HEK293 (cell line): Measurements from ENCODE around the gene SFMBT2.

Source experiments
- CTCF ChIA-PET: fragments of 350-600 bp; formaldehyde crosslinking; extraction: SDS; loops from one replicate; lab custom pipeline; 2021; ENCODE audit warnings: antibody characterized with exemption; lab: Yijun Ruan, JAX
- POLR2A ChIA-PET: fragments of 300-600 bp; formaldehyde crosslinking; extraction: SDS; loops from one replicate; lab custom pipeline; 2020; ENCODE audit warnings: antibody characterized with exemption, inconsistent platforms; lab: Yijun Ruan, JAX
- H3K27ac ChIP-seq: fragments of 200-500 bp; sonication (Bioruptor generic); 2 replicates; pipeline ENCODE4 v1.5.1; 2014; ENCODE audit warnings: low read depth, low read length, control low read depth, inconsistent platforms; ENCODE audit errors: extremely low read depth
- H3K36me3 ChIP-seq, 2 experiments: fragments of 200-500 bp in 1 of 2; sonication (Bioruptor generic) in 1 of 2; 1 replicate in 1 of 2; 2 replicates in 1 of 2; pipeline ENCODE4 v1.5.1; 2014 to 2017; ENCODE audit warnings: inconsistent platforms in 2 of 2, low read length in 2 of 2; ENCODE audit not compliant: control insufficient read depth in 2 of 2, insufficient read depth in 1 of 2
- H3K4me1 ChIP-seq: fragments of 200-500 bp; sonication (Bioruptor generic); 2 replicates; pipeline ENCODE4 v1.5.1; 2014; ENCODE audit warnings: mild to moderate bottlenecking, low read length, inconsistent platforms; ENCODE audit not compliant: control insufficient read depth, insufficient read depth
- H3K4me3 ChIP-seq: 2 replicates; pipeline ENCODE4 v1.5.1; 2011; ENCODE audit warnings: low read depth, mild to moderate bottlenecking, control low read depth, low read length, moderate library complexity
- H3K9me3 ChIP-seq: fragments of 200-500 bp; sonication (Bioruptor generic); 2 replicates; pipeline ENCODE4 v1.5.1; 2014; ENCODE audit warnings: low read depth, low read length, inconsistent platforms; ENCODE audit not compliant: control insufficient read depth, insufficient read depth
- GLIS2 ChIP-seq: fragments of 450-650 bp; formaldehyde crosslinking; IDR thresholded peaks from 2 replicates; pipeline ENCODE4 v1.5.1; 2016; ENCODE audit warnings: missing biosample characterization, missing genetic modification characterization
- KLF16 ChIP-seq: fragments of 450-650 bp; formaldehyde crosslinking; IDR thresholded peaks from 2 replicates; pipeline ENCODE4 v1.5.1; 2017; ENCODE audit warnings: missing biosample characterization, missing genetic modification characterization
- PBX3 ChIP-seq: sonication (generic); formaldehyde crosslinking; IDR thresholded peaks from 2 replicates; pipeline ENCODE4 v1.8.1; 2022; ENCODE audit warnings: mild to moderate bottlenecking, moderate library complexity, missing genetic modification reagents
- SP2 ChIP-seq: fragments of 450-650 bp; formaldehyde crosslinking; IDR thresholded peaks from 2 replicates; pipeline ENCODE4 v1.5.1; 2016; ENCODE audit warnings: missing biosample characterization, missing genetic modification characterization
- ZBTB17 ChIP-seq: fragments of 450-650 bp; formaldehyde crosslinking; IDR thresholded peaks from 2 replicates; pipeline ENCODE4 v1.5.1; 2016; ENCODE audit warnings: missing biosample characterization, missing genetic modification characterization
- ZBTB21 ChIP-seq: fragments of 450-650 bp; formaldehyde crosslinking; IDR thresholded peaks from 2 replicates; pipeline ENCODE4 v1.5.1; 2017; ENCODE audit warnings: missing biosample characterization, missing genetic modification characterization
- ZBTB7A ChIP-seq: fragments of 450-650 bp; formaldehyde crosslinking; IDR thresholded peaks from 2 replicates; pipeline ENCODE4 v1.5.1; 2016; ENCODE audit warnings: low read depth, missing biosample characterization, missing genetic modification characterization
- ZFHX2 ChIP-seq: fragments of 450-650 bp; formaldehyde crosslinking; conservative IDR thresholded peaks from 2 replicates; pipeline ENCODE4 v1.5.1; 2016; ENCODE audit warnings: missing biosample characterization, missing genetic modification characterization
- ZFP69B ChIP-seq: fragments of 450-650 bp; formaldehyde crosslinking; IDR thresholded peaks from 2 replicates; pipeline ENCODE4 v1.5.1; 2016; ENCODE audit warnings: missing biosample characterization, missing genetic modification characterization
- ZIC2 ChIP-seq: fragments of 450-650 bp; formaldehyde crosslinking; IDR thresholded peaks from 2 replicates; pipeline ENCODE4 v1.5.1; 2016; ENCODE audit warnings: missing biosample characterization, missing genetic modification characterization
- ZNF132 ChIP-seq: fragments of 450-650 bp; formaldehyde crosslinking; IDR thresholded peaks from 2 replicates; pipeline ENCODE4 v1.5.1; 2017; ENCODE audit warnings: missing biosample characterization, missing genetic modification characterization, borderline replicate concordance
- ZNF133 ChIP-seq: fragments of 450-650 bp; formaldehyde crosslinking; IDR thresholded peaks from 2 replicates; pipeline ENCODE4 v1.5.1; 2016; ENCODE audit warnings: missing biosample characterization, missing genetic modification characterization
- ZNF155 ChIP-seq: fragments of 450-650 bp; formaldehyde crosslinking; IDR thresholded peaks from 2 replicates; pipeline ENCODE4 v1.5.1; 2016; ENCODE audit warnings: missing biosample characterization, missing genetic modification characterization
- ZNF169 ChIP-seq: fragments of 450-650 bp; formaldehyde crosslinking; IDR thresholded peaks from 2 replicates; pipeline ENCODE4 v1.5.1; 2016; ENCODE audit warnings: missing biosample characterization, missing genetic modification characterization
- ZNF202 ChIP-seq: fragments of 450-650 bp; formaldehyde crosslinking; IDR thresholded peaks from 2 replicates; pipeline ENCODE4 v1.5.1; 2016; ENCODE audit warnings: missing biosample characterization, missing genetic modification characterization, borderline replicate concordance
- ZNF211 ChIP-seq: fragments of 450-650 bp; formaldehyde crosslinking; IDR thresholded peaks from 2 replicates; pipeline ENCODE4 v1.5.1; 2016; ENCODE audit warnings: low read depth, missing biosample characterization, missing genetic modification characterization
- ZNF221 ChIP-seq: fragments of 450-650 bp; formaldehyde crosslinking; IDR thresholded peaks from 2 replicates; pipeline ENCODE4 v1.5.1; 2017; ENCODE audit warnings: missing biosample characterization, missing genetic modification characterization, borderline replicate concordance
- ZNF274 ChIP-seq, 2 experiments: fragments of 200-500 bp in 1 of 2; fragments of 450-650 bp in 1 of 2; sonication (Bioruptor generic) in 1 of 2; formaldehyde crosslinking in 1 of 2; IDR thresholded peaks; 2 replicates each; pipeline versions ENCODE4 v1.5.1 to v1.6.1; 2014 to 2016; ENCODE audit warnings: borderline replicate concordance in 1 of 2, inconsistent platforms in 1 of 2, low read length in 1 of 2, missing biosample characterization in 1 of 2, missing genetic modification characterization in 1 of 2
- ZNF292 ChIP-seq: fragments of 450-650 bp; formaldehyde crosslinking; IDR thresholded peaks from 2 replicates; pipeline ENCODE4 v1.5.1; 2016; ENCODE audit warnings: low read depth, missing biosample characterization, missing genetic modification characterization, borderline replicate concordance
- ZNF394 ChIP-seq: fragments of 450-650 bp; formaldehyde crosslinking; IDR thresholded peaks from 2 replicates; pipeline ENCODE4 v1.5.1; 2016; ENCODE audit warnings: missing biosample characterization, missing genetic modification characterization, mild to moderate bottlenecking, moderate library complexity, borderline replicate concordance
- ZNF433 ChIP-seq: fragments of 450-650 bp; formaldehyde crosslinking; IDR thresholded peaks from 2 replicates; pipeline ENCODE4 v1.5.1; 2016; ENCODE audit warnings: missing biosample characterization, missing genetic modification characterization, low read depth
- ZNF558 ChIP-seq: fragments of 450-650 bp; formaldehyde crosslinking; IDR thresholded peaks from 2 replicates; pipeline ENCODE4 v1.5.1; 2016; ENCODE audit warnings: missing biosample characterization, missing genetic modification characterization
- ZNF610 ChIP-seq: fragments of 450-650 bp; formaldehyde crosslinking; IDR thresholded peaks from 2 replicates; pipeline ENCODE4 v1.5.1; 2016; ENCODE audit warnings: missing biosample characterization, missing genetic modification characterization, borderline replicate concordance
- ZNF664 ChIP-seq: fragments of 450-650 bp; formaldehyde crosslinking; IDR thresholded peaks from 2 replicates; pipeline ENCODE4 v1.5.1; 2016; ENCODE audit warnings: missing biosample characterization, missing genetic modification characterization
- ZNF777 ChIP-seq: fragments of 450-650 bp; formaldehyde crosslinking; IDR thresholded peaks from 2 replicates; pipeline ENCODE4 v1.5.1; 2017; ENCODE audit warnings: missing biosample characterization, missing genetic modification characterization, borderline replicate concordance
- TF ChIP-seq, protein P1 (sequence below): fragments of 450-650 bp; formaldehyde crosslinking; IDR thresholded peaks from 2 replicates; pipeline ENCODE4 v1.5.1; 2016; ENCODE audit warnings: missing biosample characterization, missing genetic modification characterization
- TF ChIP-seq, protein P2 (sequence below): fragments of 450-650 bp; formaldehyde crosslinking; IDR thresholded peaks from 2 replicates; pipeline ENCODE4 v1.5.1; 2016; ENCODE audit warnings: missing biosample characterization, missing genetic modification characterization

Gene SFMBT2

DNA sequence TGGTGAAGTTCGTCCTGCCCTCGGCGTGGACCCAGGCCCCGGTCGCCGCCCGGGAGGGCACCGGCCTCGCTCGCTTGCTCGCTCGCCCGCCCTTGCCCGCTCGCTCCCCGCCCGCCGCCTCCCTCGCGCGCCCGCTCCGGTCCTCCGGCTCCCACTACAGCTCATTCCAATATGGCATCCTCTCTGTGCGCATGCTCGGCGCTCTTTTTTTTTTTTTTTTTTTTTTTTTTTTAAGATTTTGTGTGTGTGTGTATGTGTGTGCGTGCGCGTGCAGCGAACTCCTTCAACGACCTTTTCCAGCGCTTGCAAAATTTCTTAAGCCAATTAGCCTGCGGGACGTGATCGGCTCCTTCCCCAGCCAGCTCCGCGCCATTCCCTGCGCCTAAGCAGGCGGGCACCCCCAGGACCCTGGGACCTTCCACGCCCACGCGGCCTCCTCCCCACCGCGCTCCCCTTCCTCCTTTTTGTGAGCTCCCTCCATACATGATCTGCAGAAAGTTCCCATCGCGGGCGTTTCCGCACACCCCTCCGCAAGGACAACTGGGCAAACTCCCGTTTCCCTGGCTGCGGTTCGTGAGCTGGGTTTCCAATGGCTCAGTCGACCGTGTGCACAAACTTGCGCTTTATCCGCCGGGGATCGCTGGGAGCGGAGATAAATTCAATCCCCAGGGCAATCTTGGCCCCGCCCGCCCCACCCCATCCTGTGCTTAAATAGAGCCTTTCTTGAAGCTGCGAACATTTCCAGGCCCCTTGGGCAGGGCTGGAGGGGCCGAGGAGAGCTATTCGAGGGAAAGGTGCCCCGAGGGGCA, at the start of gene SFMBT2 (continued):
- 0 out of 2 replicates have a peak, but pooled peaks have one; percentile 15 for TF ChIP-seq ZNF664
- 0 out of 2 replicates have a peak, but pooled peaks have one; percentile 33 for TF ChIP-seq ZNF558 (tag by site-specific recombination)
- TF ChIP-seq ZNF169 (tag by site-specific recombination), result no peak
- TF ChIP-seq ZNF394, result no peak
- TF ChIP-seq, protein P1, sequence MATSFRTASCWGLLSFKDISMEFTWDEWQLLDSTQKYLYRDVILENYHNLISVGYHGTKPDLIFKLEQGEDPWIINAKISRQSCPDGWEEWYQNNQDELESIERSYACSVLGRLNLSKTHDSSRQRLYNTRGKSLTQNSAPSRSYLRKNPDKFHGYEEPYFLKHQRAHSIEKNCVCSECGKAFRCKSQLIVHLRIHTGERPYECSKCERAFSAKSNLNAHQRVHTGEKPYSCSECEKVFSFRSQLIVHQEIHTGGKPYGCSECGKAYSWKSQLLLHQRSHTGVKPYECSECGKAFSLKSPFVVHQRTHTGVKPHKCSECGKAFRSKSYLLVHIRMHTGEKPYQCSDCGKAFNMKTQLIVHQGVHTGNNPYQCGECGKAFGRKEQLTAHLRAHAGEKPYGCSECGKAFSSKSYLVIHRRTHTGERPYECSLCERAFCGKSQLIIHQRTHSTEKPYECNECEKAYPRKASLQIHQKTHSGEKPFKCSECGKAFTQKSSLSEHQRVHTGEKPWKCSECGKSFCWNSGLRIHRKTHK, result no peak

GRCh38 chr10:7460006-7460405, 49.2 kb upstream of the SFMBT2 start:
- H3K27ac ChIP-seq, result no peak overlapping the region
- CTCF ChIA-PET, result no interaction called here

DNA sequence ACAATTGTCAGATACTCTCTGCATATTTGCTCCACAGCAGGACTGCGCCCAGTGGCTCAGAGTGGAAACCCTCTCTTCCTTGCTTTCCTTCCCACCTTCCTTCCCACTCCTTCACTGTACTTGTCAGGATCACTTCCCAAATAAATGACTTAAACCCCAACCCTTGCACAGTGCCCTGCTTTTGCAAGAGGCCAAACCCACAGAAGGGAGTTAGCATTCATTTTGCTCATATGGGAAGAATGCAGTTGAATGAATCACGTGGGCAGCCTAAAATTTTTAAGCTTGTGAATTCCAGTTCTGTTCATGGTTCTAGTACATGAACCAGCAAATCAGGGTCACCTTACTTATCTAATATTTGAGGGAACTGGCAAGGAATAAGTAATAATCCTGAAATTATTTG, 47.7 kb upstream of the SFMBT2 start:
- Histone ChIP-seq H3K36me3 (no peaks in the 10 kb centered on the region), H3K4me3 (no peak overlapping the region), H3K27ac (no peak overlapping the region), H3K4me1 (no peaks in the 10 kb centered on the region), H3K9me3 (no peaks in the 10 kb centered on the region)
- ChIA-PET POLR2A (no interaction called here), CTCF (interaction anchor here (0.5 kb wide), 2 partner anchors 11 to 16 kb away, joined by 3 to 4 read pairs; no protein-coding TSS in a partner anchor)
- no peak for TF ChIP-seq ZNF292 (tag by site-specific recombination)
- no peak for TF ChIP-seq ZNF777 (tag by site-specific recombination)
- no peak for TF ChIP-seq KLF16 (tag by site-specific recombination)
- TF ChIP-seq GLIS2 (tag by site-specific recombination), result no peak
- no peak for TF ChIP-seq ZNF274 (IDR thresholded peaks at IDR 0.05; ENCODE audit: low read length)
- TF ChIP-seq ZNF274 (tag by site-specific recombination; IDR thresholded peaks at IDR 0.05; ENCODE audit: borderline replicate concordance), result no peak
- TF ChIP-seq, protein P2, sequence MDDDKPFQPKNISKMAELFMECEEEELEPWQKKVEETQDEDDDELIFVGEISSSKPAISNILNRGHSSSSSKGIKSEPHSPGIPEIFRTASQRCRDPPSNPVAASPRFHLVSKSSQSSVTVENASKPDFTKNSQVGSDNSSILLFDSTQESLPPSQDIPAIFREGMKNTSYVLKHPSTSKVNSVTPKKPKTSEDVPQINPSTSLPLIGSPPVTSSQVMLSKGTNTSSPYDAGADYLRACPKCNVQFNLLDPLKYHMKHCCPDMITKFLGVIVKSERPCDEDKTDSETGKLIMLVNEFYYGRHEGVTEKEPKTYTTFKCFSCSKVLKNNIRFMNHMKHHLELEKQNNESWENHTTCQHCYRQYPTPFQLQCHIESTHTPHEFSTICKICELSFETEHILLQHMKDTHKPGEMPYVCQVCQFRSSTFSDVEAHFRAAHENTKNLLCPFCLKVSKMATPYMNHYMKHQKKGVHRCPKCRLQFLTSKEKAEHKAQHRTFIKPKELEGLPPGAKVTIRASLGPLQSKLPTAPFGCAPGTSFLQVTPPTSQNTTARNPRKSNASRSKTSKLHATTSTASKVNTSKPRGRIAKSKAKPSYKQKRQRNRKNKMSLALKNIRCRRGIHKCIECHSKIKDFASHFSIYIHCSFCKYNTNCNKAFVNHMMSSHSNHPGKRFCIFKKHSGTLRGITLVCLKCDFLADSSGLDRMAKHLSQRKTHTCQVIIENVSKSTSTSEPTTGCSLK (tag by site-specific recombination), result no peak
- no peak for TF ChIP-seq ZBTB21 (tag by site-specific recombination)
- TF ChIP-seq PBX3 (CRISPR knock-in tag), result no peak
- TF ChIP-seq SP2 (tag by site-specific recombination), result no peak
- TF ChIP-seq ZFHX2 (tag by site-specific recombination), result no peak
- TF ChIP-seq ZNF433 (tag by site-specific recombination), result no peak
- no peak for TF ChIP-seq ZBTB17 (tag by site-specific recombination)
- no peak for TF ChIP-seq ZNF133 (tag by site-specific recombination)
- TF ChIP-seq ZNF610 (tag by site-specific recombination), result no peak

More at GRCh38 chr10:7460006-7460405, 49.2 kb upstream of the SFMBT2 start:
- no peak overlapping the region for H3K4me3 ChIP-seq
- POLR2A ChIA-PET, result no interaction called here
- no peaks in the 10 kb centered on the region for H3K4me1 ChIP-seq
- TF ChIP-seq ZIC2 (no peak), ZNF202 (tag by site-specific recombination) (no peak), ZNF211 (tag by site-specific recombination) (no peak), ZBTB7A (tag by site-specific recombination) (no peak), ZFP69B (tag by site-specific recombination) (no peak), ZNF292 (tag by site-specific recombination) (no peak), ZNF221 (tag by site-specific recombination) (no peak), ZNF155 (tag by site-specific recombination) (no peak), ZNF132 (tag by site-specific recombination) (no peak)
- TF ChIP-seq, protein P2 (tag by site-specific recombination), result no peak
- no peaks in the 10 kb centered on the region for H3K9me3 ChIP-seq
- no peaks in the 10 kb centered on the region for H3K36me3 ChIP-seq
